IMR-90 (cell line): ENCODE data around the gene ZSCAN4. TPM values are rescaled to one million over a fixed set of nuclear protein-coding genes. Genes with fewer than 3 reads are reported as not detected.

ENCODE experiments used
- ATAC-seq: fragments of 200-7000 bp; cut with Tn5 transposase; 2 replicates; pipeline ENCODE4 v1.9.1; 2020; ENCODE audit warnings: low read depth, mild to moderate bottlenecking, moderate library complexity
- BruUV-seq: library from RNA; stranded (reverse); fragments of 400-500 nt; replicated peaks from 2 replicates; lab custom pipeline; 2021; lab: Mats Ljungman, UMichigan
- CTCF ChIA-PET: fragments of 300-600 bp; formaldehyde crosslinking; extraction: SDS; loops from one replicate; lab custom pipeline; 2021; ENCODE audit warnings: antibody characterized with exemption; lab: Yijun Ruan, JAX
- POLR2A ChIA-PET: fragments of 300-600 bp; sonication (Branson Sonifier 250); formaldehyde crosslinking; loops from one replicate; lab custom pipeline; 2022; ENCODE audit warnings: antibody characterized with exemption; ENCODE audit not compliant: unreplicated experiment; lab: Charles Lee
- DNase-seq: peaks from one replicate; pipeline ENCODE4 v3.0.0; 2013
- H2AFZ ChIP-seq: replicated peaks from 2 replicates; pipeline ENCODE3; 2013; ENCODE audit warnings: low read length, mild to moderate bottlenecking; ENCODE audit not compliant: poor library complexity
- H2AK5ac ChIP-seq: 2 replicates; pipeline ENCODE4 v1.6.1; 2013; ENCODE audit warnings: low read depth, low read length, inconsistent platforms
- H2AK9ac ChIP-seq: replicated peaks from 2 replicates; pipeline ENCODE3; 2013; ENCODE audit warnings: mild to moderate bottlenecking, low read depth, low read length, moderate library complexity; ENCODE audit not compliant: poor library complexity
- H2BK120ac ChIP-seq: 2 replicates; pipeline ENCODE4 v1.6.1; 2013; ENCODE audit warnings: low read depth, low read length, inconsistent platforms
- H2BK15ac ChIP-seq: 3 replicates; pipeline ENCODE4 v1.6.1; 2013; ENCODE audit warnings: low read depth, low read length, inconsistent platforms
- H2BK20ac ChIP-seq: 2 replicates; pipeline ENCODE4 v1.6.1; 2013; ENCODE audit warnings: low read depth, mild to moderate bottlenecking, inconsistent platforms, low read length, moderate library complexity
- H2BK5ac ChIP-seq: 2 replicates; pipeline ENCODE4 v1.6.1; 2013; ENCODE audit warnings: mild to moderate bottlenecking, low read depth, low read length, inconsistent platforms; ENCODE audit not compliant: poor library complexity, severe bottlenecking
- H3K14ac ChIP-seq: replicated peaks from 2 replicates; pipeline ENCODE4 v1.6.1; 2013; ENCODE audit warnings: low read depth, low read length, inconsistent platforms
- H3K18ac ChIP-seq: 2 replicates; pipeline ENCODE4 v1.6.1; 2013; ENCODE audit warnings: low read depth, low read length, control low read depth
- H3K23ac ChIP-seq: 2 replicates; pipeline ENCODE4 v1.6.1; 2013; ENCODE audit warnings: low read depth, low read length, inconsistent platforms
- H3K27ac ChIP-seq: 2 replicates; pipeline ENCODE4 v1.5.1; 2013; ENCODE audit warnings: mild to moderate bottlenecking, control low read depth, low read length; ENCODE audit not compliant: insufficient read depth
- H3K27me3 ChIP-seq: 2 replicates; pipeline ENCODE4 v1.6.1; 2013; ENCODE audit warnings: low read length; ENCODE audit not compliant: control insufficient read depth, insufficient read depth
- H3K36me3 ChIP-seq: 2 replicates; pipeline ENCODE4 v1.6.1; 2013; ENCODE audit warnings: low read length, mixed read lengths; ENCODE audit not compliant: control insufficient read depth, insufficient read depth
- H3K4ac ChIP-seq: 2 replicates; pipeline ENCODE4 v1.6.1; 2013; ENCODE audit warnings: low read depth, low read length, inconsistent platforms
- H3K4me1 ChIP-seq: 2 replicates; pipeline ENCODE4 v1.6.1; 2013; ENCODE audit warnings: low read length, mixed read lengths; ENCODE audit not compliant: control insufficient read depth, insufficient read depth
- H3K4me2 ChIP-seq: 2 replicates; pipeline ENCODE4 v1.6.1; 2013; ENCODE audit warnings: low read depth, mild to moderate bottlenecking, control low read depth, low read length, moderate library complexity
- H3K4me3 ChIP-seq: 2 replicates; pipeline ENCODE4 v1.5.1; 2013; ENCODE audit warnings: low read depth, mild to moderate bottlenecking, control low read depth, low read length, moderate library complexity; ENCODE audit not compliant: insufficient read depth
- H3K56ac ChIP-seq: 2 replicates; pipeline ENCODE4 v1.6.1; 2013; ENCODE audit warnings: low read length, inconsistent platforms; ENCODE audit not compliant: insufficient read depth; ENCODE audit errors: extremely low read depth
- H3K79me1 ChIP-seq, 2 experiments: 2 replicates each; pipeline ENCODE4 v1.6.1; 2013; ENCODE audit warnings: low read length in 2 of 2, inconsistent platforms in 1 of 2, low read depth in 1 of 2
- H3K9ac ChIP-seq: 2 replicates; pipeline ENCODE4 v1.6.1; 2013; ENCODE audit warnings: low read depth, low read length, control low read depth
- H3K9me1 ChIP-seq: 2 replicates; pipeline ENCODE4 v1.6.1; 2013; ENCODE audit warnings: low read length, inconsistent platforms; ENCODE audit not compliant: insufficient read depth
- H3K9me3 ChIP-seq: 2 replicates; pipeline ENCODE4 v1.6.1; 2013; ENCODE audit warnings: low read length; ENCODE audit not compliant: control insufficient read depth, insufficient read depth
- H4K20me1 ChIP-seq: 2 replicates; pipeline ENCODE4 v1.6.1; 2013; ENCODE audit warnings: low read length, inconsistent platforms; ENCODE audit not compliant: insufficient read depth
- H4K5ac ChIP-seq: 2 replicates; pipeline ENCODE4 v1.6.1; 2013; ENCODE audit warnings: mild to moderate bottlenecking, low read depth, low read length, control low read depth
- H4K8ac ChIP-seq, 2 experiments: 2 replicates each; pipeline ENCODE4 v1.6.1; 2013; ENCODE audit warnings: low read depth in 2 of 2, low read length in 2 of 2, control low read depth in 1 of 2, inconsistent platforms in 1 of 2
- H4K91ac ChIP-seq: 2 replicates; pipeline ENCODE4 v1.6.1; 2013; ENCODE audit warnings: low read depth, low read length, inconsistent platforms; ENCODE audit not compliant: insufficient read depth
- BHLHE40 ChIP-seq: fragments of 150-350 bp; IDR thresholded peaks from 2 replicates; pipeline ENCODE4 v1.6.1; 2016; ENCODE audit warnings: mild to moderate bottlenecking, low read depth, low read length
- CHD1 ChIP-seq: IDR thresholded peaks from 2 replicates; pipeline ENCODE4 v1.6.1; 2012; ENCODE audit warnings: low read depth, low read length, improper control_type of control experiment
- CTCF ChIP-seq: conservative IDR thresholded peaks from 2 replicates; pipeline ENCODE4 v1.5.1; 2012; ENCODE audit warnings: mild to moderate bottlenecking, low read depth, low read length, improper control_type of control experiment
- ELK1 ChIP-seq: fragments of 150-350 bp; IDR thresholded peaks from 2 replicates; pipeline ENCODE4 v1.6.1; 2016; ENCODE audit warnings: low read depth, mild to moderate bottlenecking, low read length, moderate library complexity, borderline replicate concordance
- FOS ChIP-seq: fragments of 150-350 bp; IDR thresholded peaks from 2 replicates; pipeline ENCODE4 v1.6.1; 2016; ENCODE audit warnings: low read depth, low read length
- MAFK ChIP-seq: IDR thresholded peaks from 2 replicates; pipeline ENCODE4 v1.6.1; 2012; ENCODE audit warnings: low read depth, low read length, improper control_type of control experiment
- NFE2L2 ChIP-seq: fragments of 150-350 bp; IDR thresholded peaks from 2 replicates; pipeline ENCODE4 v1.6.1; 2016; ENCODE audit warnings: low read depth, mild to moderate bottlenecking, low read length
- POLR2A ChIP-seq: IDR thresholded peaks from 2 replicates; pipeline ENCODE4 v1.6.1; 2012; ENCODE audit warnings: mild to moderate bottlenecking, low read depth, low read length
- RCOR1 ChIP-seq: IDR thresholded peaks from 2 replicates; pipeline ENCODE4 v1.6.1; 2012; ENCODE audit warnings: mild to moderate bottlenecking, low read length, improper control_type of control experiment; ENCODE audit not compliant: insufficient replicate concordance
- USF2 ChIP-seq: fragments of 150-350 bp; IDR thresholded peaks from 2 replicates; pipeline ENCODE4 v1.6.1; 2017; ENCODE audit warnings: mild to moderate bottlenecking, antibody characterized with exemption, low read length, low read depth
- dilution Hi-C: fragments of 300-500 bp; cut with HindIII; formaldehyde crosslinking; loops from one replicate; pipeline ENCODE4 v1.14.3; 2018; ENCODE audit warnings: low sequenced_read_pairs; ENCODE audit not compliant: unreplicated experiment
- in situ Hi-C: fragments of 300-500 bp; cut with MboI; formaldehyde crosslinking; loops from 3 replicates; pipeline ENCODE4 v1.14.3; 2019; ENCODE audit warnings: low sequenced_read_pairs, inconsistent platforms, mixed read lengths
- intact Hi-C: fragments of 100-400 bp; cut with micrococcal nuclease; formaldehyde crosslinking; loops from 2 replicates; pipeline ENCODE4 v1.10.0; 2022
- polyA plus RNA-seq, 3 experiments: library from polyadenylated mRNA; depleted of rRNA; stranded (reverse); fragments of >200 nt; gene quantifications; 2 replicates each; pipeline ENCODE4 v1.2.3, GENCODE V29; 2012; ENCODE audit warnings: low replicate concordance in 1 of 3
- total RNA-seq: library from RNA; depleted of rRNA; stranded (reverse); fragments of >200 nt; gene quantifications from 2 replicates; pipeline ENCODE4 v1.2.3, GENCODE V29; 2012

ZSCAN4 gene
- total and polyA plus RNA-seq, 2 of the 4 experiments (the other 2 are of a cell fraction): not detected

GRCh38 chr19:57623091-57623490 lies 45.6 kb upstream of the ZSCAN4 start:
- no TSS peak for BruUV-seq
- no peak overlapping the region for H4K8ac ChIP-seq
- no peak overlapping the region for H4K91ac ChIP-seq
- H4K20me1 ChIP-seq: no peaks in the 10 kb centered on the region
- ATAC-seq (no peak), DNase-seq (no peak)
- H3K4me3 ChIP-seq: no peak overlapping the region
- H3K4me2 ChIP-seq: no peak overlapping the region
- no peak overlapping the region for H3K18ac ChIP-seq
- H3K4ac ChIP-seq: no peak overlapping the region
- no peak overlapping the region for H4K5ac ChIP-seq
- peaks cover 56% of the 10 kb centered on the region for H3K36me3 ChIP-seq
- no peaks in the 10 kb centered on the region for H3K9me1 ChIP-seq
- no peak overlapping the region for H3K23ac ChIP-seq
- H3K4me1 ChIP-seq: no peaks in the 10 kb centered on the region
- no peak overlapping the region for H2BK120ac ChIP-seq
- H2BK5ac ChIP-seq: no peak overlapping the region
- no peak overlapping the region for H2BK15ac ChIP-seq
- H3K9me3 ChIP-seq: peaks cover 70% of the 10 kb centered on the region
- H2BK20ac ChIP-seq: no peak overlapping the region
- in situ Hi-C loops (no loop called here), intact Hi-C loops (no loop called here), dilution Hi-C loops (no loop called here)
- H3K27me3 ChIP-seq: no peaks in the 10 kb centered on the region
- H3K14ac ChIP-seq: no peak overlapping the region
- no peak for TF ChIP-seq USF2
- no peak for TF ChIP-seq CTCF
- no peak for TF ChIP-seq BHLHE40
- no peak for TF ChIP-seq POLR2A
- TF ChIP-seq RCOR1: no peak
- no peak for TF ChIP-seq CHD1
- no peak for TF ChIP-seq NFE2L2
- TF ChIP-seq MAFK: no peak
- no peak for TF ChIP-seq ELK1
- no peak for TF ChIP-seq FOS
- no peak overlapping the region for H2AK5ac ChIP-seq
- H3K27ac ChIP-seq: no peak overlapping the region
- H3K9ac ChIP-seq: no peak overlapping the region
- H2AK9ac ChIP-seq: no peak overlapping the region
- H3K56ac ChIP-seq: no peak overlapping the region
- ChIA-PET CTCF (no interaction called here), POLR2A (no interaction called here)
- no peak overlapping the region for H2AFZ ChIP-seq
- peaks cover 32 to 42% of the 10 kb centered on the region in 2 experiments for H3K79me1 ChIP-seq
